Stimulated activated naive CD4-positive, alpha-beta T cell (primary cell): ENCODE data around the gene CD99.
"Not testable (repeated sequence)": the region's sequence is repeated elsewhere in the genome, so short reads cannot be mapped to it uniquely, and the experiment has no call there.

Experiments
- DNase-seq, 6 experiments: peaks; one replicate each; lab custom pipeline; 2025; lab: John Stamatoyannopoulos, UW

CD99 gene

DNA sequence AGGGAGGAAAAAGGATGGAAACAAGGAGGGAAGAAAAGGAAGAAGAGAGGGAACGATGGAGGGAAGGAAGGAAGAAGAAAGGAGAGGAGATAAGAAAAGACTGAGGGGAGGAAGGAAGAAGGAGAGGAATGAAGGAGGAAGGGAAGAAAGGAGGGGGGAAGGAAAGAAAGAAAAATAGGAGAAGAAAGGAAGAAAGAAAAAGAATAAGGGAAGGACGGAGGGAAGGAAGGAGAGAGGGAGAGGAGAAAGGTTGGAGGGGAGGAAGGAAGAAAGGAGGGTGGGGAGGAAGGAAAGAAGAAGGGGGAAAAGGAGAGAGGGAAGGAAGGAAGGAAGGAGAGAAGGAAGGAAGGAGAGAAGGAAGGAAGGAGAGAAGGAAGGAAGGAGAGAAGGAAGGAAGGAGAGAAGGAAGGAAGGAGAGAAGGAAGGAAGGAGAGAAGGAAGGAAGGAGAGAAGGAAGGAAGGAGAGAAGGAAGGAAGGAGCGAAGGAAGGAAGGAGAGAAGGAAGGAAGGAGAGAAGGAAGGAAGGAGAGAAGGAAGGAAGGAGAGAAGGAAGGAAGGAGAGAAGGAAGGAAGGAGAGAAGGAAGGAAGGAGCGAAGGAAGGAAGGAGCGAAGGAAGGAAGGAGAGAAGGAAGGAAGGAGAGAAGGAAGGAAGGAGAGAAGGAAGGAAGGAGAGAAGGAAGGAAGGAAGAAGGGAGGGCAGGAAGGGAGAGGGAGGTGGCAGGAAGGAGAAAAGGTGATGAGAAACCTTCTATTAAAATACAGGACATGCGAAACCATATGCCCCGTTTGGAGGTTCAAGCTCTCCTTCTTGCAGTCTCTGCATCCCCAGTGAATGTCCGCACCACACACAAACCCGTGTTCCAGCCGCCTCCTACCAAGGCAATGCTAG is 82.3 kb downstream of the CD99 start:
- not testable (repeated sequence) for DNase-seq

DNA sequence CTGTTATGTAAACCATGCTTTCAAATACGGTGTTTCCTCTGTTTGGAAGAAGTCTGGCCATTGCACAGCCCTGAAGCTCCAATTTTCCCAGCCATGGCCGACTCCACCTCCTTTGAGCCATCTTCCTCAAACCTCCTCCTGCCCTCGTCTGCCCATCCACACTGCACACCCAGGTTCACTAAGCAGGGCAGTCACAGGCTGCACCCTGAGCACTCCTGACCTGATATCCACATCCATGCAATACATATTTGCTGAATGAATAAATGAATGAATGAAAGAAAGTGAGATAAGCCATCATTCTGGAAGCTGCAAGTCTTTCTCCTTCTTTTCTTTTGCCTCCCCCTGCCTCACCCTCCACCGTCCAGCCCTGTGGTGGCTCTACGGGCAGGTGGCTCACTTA is 83.0 kb downstream of the CD99 start:
- no peak for DNase-seq

DNA sequence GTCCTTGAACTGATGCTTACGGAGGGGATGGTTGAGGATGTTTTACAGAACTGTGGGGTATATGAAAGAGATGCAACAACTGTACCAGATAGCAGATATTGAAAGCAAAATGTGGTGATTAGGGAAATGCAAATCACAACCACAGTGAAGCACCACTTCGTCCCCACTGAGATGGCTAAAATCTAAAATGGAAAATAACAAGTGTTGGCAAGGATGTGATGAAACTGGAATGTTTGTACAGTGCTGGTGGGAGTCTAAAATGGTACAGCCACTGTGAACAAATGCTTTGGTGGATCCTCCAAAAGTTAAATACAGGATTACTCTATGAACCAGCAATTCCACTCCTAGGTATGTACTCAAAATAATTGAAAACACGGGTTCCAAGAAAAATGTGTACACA is 83.7 kb downstream of the CD99 start:
- no peak for DNase-seq

DNA sequence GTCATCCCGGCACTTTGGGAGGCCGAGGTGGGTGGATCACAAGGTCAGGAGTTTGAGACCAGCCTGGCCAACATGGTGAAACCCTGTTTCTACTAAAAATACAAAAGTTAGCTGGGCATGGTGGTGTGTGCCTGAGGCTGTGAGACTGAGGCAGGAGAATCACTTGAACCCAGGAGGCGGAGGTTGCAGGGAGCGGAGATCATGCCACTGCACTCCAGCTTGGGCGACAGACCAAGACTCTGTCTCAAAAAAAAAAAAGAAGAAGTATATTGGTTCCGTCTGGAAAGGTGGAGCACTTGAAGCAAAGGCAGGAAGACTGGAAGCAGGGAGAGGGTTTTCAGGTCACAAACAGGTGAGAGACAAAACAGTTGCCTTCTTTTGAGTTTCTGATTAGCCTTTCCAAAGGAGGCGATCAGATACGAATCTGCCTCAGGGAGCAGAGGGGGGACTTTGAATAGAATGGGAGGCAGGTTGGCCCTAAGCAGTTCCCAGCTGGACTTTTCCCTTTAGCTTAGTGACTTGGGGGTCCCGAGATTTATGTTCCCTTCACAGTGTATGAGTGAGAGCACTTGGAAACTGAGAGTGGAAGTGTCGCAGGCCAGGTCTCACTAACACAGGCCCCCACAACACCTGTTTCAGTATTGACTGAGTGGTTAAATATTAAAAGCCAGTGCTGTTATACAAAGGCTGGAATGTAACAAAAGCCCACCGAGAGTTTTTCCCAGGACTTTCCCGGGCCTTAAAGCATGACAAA is 89.6 kb downstream of the CD99 start:
- DNase-seq = not testable (repeated sequence)

DNA sequence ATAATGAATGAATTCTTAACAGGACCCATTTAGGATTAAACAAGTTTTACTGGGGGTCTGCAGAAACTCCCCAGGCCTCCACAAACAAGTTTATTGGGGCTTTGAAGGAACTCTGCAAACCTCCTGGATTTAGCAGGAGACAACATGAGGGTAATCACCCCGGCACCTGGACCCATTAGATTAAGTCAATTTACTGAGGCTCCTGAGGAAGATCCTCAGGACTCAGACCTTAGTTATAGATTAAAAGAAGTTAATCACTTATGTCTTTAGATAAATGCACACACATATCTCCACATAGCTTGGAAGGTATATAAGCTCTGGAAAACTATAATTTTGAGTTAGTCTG is 90.1 kb downstream of the CD99 start:
- DNase-seq = no peak

DNA sequence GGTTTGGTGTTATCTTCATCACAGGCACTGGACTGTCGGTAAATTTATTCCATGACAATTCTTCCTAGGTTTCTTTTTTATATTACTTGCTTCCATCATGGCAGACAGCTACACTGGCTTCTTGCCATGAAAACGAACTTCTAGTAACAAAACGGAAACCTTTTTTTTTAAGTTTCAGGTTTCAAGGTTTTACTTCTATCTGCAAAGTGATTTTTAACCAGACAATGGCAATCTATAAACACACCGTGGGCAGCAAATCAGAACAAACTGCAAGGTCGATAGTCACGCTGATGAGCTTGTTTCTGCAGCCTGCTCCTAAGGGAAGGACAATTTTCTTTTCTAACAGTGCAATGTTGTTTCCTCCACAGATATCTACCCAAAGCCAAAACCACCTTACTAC is 90.6 kb downstream of the CD99 start:
- DNase-seq = peak in 1 of 6 experiments; percentile 6

DNA sequence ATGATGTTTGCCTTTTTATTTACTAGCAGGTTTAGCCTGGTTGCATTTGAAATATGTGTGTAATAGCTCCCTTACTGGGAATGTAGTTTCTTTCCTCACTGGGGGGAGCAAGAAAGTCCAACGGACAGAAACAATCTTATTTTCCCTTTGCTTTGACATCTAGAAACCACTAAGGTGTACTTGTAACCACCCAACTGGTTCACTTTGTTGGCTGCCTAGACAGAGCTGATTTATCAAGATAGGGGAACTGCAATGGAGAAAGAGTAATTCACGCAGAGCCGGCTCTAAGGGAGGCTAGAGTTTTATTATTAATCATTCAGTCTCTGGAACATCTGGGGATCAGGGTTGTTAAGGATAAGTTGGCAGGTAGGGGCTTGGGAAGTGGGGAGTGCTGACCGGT is 91.1 kb downstream of the CD99 start:
- DNase-seq = no peak

DNA sequence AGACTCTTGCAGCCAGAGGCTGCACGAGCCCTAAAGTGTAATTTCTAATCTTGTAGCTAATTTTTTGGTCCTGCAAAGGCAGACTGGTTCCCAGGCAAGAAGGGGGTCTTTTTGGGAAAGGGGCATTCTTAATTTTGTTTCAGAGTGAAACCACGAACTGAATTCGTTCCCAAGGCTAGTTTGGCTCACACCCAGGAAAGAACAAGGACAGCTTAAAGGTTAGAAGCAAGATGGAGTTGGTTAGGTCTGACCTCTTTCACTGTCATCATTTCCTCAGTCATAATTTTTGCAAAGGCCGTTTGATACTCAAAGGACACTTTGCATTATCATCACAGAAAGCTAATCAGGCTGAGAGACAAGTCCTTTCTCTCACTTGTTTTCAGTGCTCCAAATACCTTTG is 91.7 kb downstream of the CD99 start:
- DNase-seq = no peak

DNA sequence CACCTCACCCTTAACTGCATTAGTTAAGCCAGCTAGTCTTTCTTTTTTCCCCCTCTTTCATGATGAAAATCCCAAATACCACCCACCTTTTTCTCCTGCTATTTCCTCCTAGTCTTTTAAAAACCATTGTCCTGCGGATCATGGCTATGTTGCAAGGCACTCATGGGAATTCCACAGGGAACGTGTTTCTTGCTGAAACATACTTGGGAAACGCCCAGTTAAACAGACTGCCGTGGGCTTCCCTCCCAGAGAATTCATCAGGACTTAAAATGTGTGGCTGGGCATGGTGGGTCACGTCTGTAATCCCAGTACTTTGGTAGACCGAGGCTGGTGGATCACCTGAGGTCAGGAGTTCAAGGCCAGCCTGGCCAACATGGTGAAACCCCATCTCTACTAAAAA is 92.9 kb downstream of the CD99 start:
- no peak for DNase-seq

DNA sequence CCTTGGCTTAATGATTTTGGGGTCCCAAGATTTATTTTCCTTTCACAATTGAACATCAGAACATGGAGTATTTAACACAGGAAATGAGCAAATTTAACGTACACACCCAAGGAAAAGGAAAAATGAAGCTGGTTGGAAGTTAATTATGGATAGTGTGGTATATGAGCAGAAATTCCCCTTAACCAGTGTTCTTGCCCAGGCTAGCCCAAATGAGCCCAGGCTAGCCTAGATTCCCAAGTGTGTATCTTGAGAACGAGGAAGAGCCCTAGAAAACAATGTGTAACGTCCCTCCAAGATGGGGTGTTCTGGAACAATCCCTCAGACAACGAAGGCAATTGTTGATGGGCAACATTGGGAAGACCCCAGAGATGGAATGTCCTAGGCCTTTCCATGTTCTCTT is 94.4 kb downstream of the CD99 start:
- no peak for DNase-seq

DNA sequence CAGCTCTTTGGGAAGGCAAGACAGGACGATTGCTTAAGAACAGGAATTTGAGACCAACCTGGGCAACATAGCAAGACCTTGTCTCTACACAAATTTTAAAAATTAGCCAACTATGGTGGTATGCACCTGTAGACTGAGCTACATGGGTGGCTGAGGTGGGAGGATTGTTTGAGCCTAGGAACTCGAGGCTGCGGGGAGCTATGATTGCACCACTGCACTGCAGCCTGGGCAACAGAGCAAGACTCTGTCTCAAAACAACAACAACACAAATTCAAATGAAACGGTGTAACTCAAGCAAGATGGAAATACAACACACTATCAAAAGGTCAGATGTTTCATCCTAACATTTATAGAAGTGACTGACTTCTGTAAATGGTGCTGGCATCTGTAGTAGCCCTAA is 97.9 kb downstream of the CD99 start:
- DNase-seq = no peak

DNA sequence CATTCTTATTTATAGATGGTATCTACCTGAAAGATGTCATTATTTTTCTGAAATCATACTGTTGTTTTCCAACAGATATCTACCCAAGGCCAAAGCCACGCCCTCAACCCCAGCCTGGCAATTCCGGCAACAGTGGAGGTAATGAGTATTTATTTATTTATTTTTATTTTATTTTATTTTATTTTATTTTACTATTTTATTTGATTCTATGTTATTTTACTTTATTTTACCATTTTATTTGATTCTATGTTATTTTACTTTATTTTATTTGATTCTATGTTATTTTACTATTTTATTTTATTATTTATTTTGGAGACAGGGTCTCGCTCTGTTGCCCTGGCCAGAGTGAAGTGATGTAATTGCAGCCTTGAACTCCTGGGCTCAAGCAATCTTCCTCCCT is 98.5 kb downstream of the CD99 start:
- DNase-seq = no peak
